Ecto neural progenitor cell (in vitro differentiated cells): Measurements from ENCODE around the gene THBS2.
"Not testable (repeated sequence)": the region's sequence is repeated elsewhere in the genome, so short reads cannot be mapped to it uniquely, and the experiment has no call there.

Experiments used
- DNase-seq: peaks from one replicate; pipeline ENCODE4 v3.0.0-alpha.2; 2018; ENCODE audit warnings: low spot score

THBS2 gene

DNA sequence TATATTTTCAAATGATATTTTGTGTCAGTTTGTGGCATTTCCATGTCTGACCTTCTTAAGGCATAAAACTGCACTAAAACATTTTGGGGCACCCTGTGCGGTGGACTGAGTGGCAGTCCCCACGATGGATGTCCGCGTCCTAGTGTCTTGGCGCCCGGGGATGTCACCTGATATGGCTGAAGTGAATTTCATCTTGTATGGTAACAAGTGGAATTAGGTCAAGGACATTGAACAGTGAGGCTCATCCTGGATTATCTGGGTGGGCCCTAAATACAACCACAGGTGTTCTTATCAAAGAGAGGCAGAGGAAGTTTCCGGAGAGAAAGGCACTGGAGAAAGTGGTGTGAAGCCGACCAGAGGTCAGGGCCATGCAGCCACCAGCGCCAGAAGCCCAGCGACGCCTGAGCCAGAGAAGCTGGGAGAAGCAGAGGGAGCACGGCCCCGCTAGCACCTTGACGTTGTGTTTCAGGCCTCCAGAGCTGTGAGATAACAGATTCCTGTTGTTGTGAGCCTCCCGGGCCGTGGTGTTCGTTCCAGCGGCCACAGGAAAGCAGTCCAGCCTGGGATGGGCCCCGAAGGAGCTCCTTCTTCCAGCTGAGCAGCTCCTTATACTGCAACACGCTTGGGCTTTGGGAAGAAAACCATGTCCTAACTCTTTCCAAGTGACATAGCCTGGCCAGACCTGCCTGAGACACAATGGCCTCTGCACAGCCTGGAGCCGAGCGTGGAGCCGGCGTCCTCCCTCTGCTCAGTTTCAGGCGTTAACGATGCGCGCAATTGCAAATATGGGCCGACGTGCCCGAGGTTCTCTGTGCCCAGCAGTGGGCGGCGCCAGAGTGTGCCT, 22.5 kb downstream of the THBS2 start:
- DNase-seq = peak; percentile 38

DNA sequence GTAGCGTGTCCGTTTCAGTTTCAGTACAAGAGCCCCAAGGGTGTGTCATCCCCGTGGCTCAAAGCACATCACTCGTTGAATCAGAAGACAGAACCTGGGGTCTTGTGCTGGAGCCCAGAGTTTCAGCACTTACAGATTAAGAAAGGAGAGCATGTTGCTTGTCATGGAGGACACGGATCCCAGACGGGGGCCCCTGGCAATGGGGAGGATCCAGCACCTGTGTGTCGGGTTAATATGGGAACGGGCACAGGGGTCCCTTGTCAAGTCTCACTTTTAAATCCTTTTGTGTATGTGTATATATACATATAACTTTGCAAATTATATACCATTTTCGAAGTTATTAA, 23.4 kb downstream of the THBS2 start:
- DNase-seq = peak; percentile 29

- no peak for DNase-seq
These were observed 23.9 kb downstream of the THBS2 start for GRCh38 chr6:169229615-169230321.

- DNase-seq = peak; percentile 29
These were observed 26.5 kb downstream of the THBS2 start for GRCh38 chr6:169227116-169227515.

DNA sequence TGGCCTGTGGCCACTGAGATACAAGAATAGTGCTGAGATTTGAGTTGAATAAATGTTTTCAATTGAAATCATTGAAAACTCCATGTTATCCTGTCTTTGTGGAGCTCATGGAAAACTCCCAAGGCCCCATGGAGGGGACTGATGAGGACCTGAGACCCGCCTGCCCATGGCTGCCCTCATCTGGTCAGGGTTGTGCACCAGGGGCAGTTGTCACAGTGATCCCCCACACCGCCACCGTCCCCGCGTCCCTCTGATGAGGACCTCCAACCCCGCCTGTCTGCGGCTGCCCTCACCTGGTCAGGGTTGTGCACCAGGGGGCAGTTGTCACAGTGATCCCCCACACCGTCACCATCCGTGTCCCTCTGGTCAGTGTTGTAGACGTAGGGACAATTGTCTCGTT, 27.8 kb downstream of the THBS2 start:
- peak; percentile 27 for DNase-seq

DNA sequence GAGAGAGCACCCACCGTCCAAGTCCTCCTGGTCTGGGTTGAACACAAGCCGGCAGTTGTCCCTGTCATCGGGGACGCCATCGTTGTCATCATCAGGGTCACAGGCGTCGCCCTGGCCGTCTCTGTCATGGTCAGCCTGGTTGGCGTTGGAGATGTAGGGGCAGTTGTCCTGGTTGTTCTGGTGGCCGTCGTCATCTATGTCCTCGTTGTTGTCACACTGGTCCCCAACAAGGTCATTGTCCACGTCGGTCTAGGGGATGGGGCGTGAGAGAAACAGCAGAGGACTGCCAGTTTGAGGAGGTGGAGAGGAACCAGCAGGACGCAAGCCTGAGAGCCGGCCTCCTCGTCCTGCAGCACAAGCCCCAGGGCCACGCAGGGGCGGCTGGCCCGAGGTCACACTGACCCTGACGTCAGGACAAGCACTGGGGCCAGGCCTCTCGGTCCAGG, 28.5 kb downstream of the THBS2 start:
- DNase-seq = peak; percentile 43

DNA sequence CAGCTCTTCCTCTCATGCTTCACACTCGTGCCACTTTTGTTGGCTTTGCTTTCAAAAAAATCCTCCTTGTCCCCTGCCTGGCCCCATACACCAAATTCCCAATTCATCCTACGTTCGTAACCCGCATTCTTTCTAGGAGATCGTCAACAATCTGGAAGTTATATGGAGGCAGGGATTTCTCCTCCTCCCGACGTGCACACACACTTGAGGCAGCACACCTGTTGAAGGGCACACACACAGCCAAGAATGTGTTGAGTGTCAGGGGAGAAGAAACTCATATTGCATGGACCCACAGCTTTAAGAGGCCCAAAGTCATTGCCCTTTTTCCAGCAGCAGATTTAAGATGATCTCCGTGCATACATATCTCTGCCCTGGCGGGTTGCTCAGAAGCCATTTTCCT, 28.9 kb downstream of the THBS2 start:
- DNase-seq = no peak

- peak; percentile 29 for DNase-seq
These were observed 29.4 kb downstream of the THBS2 start for GRCh38 chr6:169224185-169224695.

- DNase-seq = no peak
These were observed 30.6 kb downstream of the THBS2 start for GRCh38 chr6:169223006-169223405.

DNA sequence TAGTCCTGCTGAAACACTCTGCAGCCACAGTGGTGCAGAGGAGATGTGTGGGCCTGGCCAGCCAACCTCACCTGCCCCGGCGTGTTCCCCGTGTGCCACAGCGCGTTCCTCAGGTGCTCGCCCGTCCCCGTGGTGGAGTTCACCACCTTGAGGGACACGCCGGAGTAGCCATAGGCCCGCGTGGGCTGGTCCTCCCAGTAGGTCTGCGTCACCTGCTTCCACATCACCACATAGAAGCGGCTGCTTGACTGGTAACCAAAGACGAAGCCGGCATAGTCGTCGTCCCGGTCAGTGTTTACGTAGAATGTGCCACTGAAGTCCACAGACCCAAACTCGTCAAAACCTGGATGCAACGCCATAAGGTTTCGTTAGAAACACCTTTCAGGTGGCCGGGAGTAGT, 31.5 kb downstream of the THBS2 start:
- DNase-seq = no peak

DNA sequence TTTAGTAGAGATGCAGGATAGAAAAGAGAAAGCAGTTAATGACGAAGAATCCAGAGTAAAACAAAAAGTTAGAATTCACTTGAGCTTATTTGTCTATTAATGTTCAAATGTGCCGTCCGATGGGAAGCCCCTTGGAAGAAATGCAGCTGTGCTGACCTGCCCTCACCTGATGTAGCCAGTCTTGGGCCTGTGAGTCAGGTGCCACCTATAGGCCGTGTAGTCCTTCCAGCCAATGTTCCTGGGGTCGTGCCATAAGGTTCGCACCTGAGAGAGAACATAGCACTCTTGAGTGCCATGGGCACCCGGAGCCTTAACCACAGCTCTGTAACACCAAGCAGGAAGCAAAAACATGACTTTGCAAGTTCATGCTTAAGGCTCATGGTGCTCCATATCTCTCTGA, 32.4 kb downstream of the THBS2 start:
- DNase-seq = no peak

DNA sequence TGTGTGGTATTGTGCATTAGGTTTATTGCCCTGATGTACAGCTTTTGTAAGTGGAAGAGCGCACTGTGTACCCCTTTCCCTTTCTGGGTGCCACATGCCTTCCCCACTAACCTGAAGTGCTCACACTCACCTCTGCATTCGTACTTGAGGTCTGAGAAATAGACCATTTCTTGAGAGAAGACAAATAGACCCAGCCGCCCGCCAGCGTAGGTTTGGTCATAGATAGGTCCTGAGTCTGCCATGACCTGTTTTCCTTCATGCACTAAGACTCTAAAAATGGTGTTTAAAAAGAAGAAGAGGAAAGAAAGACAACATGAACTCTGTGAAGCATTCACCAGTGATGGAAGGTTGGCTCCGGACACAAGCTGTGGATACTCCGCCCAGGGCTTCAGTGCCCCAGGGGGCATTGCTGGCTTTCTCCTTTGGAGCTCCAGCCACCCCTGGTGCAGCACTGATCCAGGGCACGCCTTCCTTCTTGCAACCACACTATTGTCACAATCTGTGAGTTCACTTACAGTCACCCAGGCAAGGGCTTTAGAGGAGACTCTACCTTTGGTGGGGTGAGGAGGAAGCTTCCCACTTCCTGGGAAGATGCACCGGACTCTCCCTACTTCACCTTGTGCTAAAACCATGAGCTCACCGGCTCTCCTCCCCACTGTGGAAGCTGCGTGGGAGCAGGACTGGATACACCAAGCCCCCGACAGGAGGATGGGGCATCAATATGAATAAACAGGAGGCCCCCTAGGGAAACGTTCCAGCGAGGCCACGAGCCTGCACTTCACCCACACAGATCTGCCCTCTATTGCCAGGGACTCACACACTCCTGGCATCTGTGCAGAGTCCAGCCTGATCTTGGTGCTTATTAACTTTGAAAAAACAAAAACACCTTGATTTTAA, 33.3 kb downstream of the THBS2 start:
- DNase-seq = no peak

- DNase-seq = no peak
These were observed 35.7 kb downstream of the THBS2 start for GRCh38 chr6:169217972-169218371.

DNA sequence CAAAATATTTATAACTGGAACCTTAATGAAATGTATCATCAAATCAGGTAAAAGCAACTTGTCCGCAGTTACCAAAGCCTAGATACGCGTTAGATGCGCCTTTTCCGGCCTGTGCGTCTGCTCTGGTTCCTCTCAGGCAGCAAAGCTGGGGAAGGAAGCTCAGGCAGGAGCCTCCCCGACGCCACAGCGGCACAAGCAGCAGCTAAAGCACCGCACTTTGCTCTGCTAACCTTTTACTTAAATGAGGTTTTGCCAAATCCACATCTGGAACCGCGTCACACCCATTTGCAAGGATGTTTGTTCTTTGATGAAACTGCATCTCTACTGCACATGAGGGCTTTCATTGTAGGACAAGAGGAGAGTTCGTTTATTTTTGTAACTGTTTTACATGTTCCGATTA, 36.8 kb downstream of the THBS2 start:
- no peak for DNase-seq

DNA sequence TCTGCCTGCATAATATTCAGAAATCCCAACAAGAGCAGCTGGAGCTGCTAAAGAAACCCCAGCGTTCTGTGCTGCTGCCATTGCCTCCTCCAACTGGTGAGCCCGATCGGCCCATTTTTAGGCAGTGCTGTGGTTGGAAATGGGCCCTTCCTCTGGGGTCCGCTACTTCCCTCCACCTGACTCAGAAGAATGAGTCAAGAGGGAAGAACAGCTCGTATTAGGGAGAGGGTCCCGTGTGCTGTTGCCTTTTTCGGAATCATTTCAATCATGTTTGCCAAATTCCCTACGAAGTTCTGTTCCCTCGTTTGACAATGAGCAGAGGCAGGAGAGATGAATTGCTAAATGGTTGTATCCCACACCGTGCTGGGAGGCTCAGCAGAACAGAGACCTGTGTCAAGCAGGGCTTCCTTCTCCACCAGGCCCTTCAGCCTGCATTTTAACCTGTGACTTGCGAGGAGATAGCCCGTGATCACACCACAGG, 38.4 kb downstream of the THBS2 start:
- peak; percentile 30 for DNase-seq

DNA sequence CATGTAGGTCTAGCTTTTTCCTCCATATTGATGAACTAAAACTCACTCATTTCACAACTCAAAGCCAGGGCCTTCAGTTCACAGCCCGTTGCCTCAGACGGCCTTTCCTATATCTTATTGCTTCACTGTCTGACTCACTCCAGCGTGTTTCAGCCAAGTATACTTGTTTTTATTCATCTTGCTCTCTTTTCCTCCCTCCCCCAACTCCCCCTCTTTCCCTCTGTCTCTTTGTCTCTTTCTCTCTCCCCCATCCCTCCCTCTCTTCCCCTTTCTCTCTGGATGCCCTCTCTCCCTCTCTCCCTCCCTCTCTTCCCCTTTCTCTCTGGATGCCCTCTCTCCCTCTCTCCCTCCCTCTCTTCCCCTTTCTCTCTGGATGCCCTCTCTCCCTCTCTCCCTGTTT, 38.9 kb downstream of the THBS2 start:
- DNase-seq = not testable (repeated sequence)

GRCh38 chr6:169213814-169214520, 39.7 kb downstream of the THBS2 start:
- peak; percentile 43 for DNase-seq

DNA sequence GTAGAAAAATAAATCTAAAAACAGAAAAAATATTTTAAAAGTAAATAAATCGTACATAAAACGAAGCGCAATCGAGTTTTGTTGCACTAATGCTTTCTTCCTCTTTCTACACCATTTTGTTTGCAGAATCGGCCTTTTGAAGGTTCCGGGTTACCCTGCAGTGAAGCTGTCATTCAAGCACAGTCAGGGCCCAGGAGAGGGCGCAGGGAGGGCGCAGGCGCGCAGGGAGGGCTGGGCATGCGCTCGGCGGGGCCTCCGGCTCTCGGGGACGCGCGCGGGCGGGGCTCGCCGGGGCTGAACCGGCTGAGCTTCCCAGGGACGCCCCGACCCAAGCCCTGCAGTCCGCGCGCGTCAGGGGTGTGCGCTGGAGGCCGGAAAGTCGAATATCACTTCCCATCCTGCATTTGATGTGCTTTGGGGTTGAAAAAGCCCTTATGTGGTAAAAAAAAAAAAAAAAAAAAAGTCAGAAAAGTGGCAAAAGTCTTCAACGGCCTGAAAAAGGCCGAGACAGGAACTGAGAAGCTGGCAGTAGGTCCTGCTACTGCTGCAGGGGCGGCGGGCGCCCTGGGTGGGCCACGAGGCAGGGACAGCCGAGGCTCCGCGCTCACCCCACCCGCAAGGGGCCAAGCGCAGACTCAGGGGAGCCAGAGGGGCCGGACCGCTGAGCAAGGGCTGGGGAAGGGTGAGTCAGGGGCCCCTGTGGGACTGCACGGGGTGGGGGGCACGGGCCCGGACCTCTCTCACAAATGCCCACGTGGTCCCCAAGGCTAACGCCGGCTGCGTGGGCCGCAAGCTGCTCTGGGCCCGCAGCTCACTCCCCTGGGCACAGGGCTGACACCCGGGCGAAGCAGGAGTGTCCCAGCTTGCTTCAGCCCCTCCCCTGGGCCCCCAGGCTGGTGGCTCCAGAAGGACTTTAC, 40.5 kb downstream of the THBS2 start:
- DNase-seq = peak; percentile 88

GRCh38 chr6:169212436-169212835, 41.2 kb downstream of the THBS2 start:
- no peak for DNase-seq

GRCh38 chr6:169211881-169212280, 41.8 kb downstream of the THBS2 start:
- DNase-seq = no peak
